T follicular helper cell (primary cell): ENCODE measurements around the gene MLC1.

Experiments
- DNase-seq: peaks from one replicate; pipeline ENCODE4 v3.0.0-alpha.2; 2020; ENCODE audit warnings: low read depth
- total RNA-seq, 2 experiments: gene quantifications; one replicate each; lab custom pipeline; 2026; lab: John Stamatoyannopoulos, UW

Gene MLC1
- total RNA-seq, result 0 to 0.06 reads per million in 2 experiments

GRCh38 chr22:50085211-50085972 lies at the start of gene MLC1:
MLC1 (minus strand) TSS chr22:50085426; CDS start chr22:50084902, 524 bp downstream.
- DNase-seq, result no peak

DNA sequence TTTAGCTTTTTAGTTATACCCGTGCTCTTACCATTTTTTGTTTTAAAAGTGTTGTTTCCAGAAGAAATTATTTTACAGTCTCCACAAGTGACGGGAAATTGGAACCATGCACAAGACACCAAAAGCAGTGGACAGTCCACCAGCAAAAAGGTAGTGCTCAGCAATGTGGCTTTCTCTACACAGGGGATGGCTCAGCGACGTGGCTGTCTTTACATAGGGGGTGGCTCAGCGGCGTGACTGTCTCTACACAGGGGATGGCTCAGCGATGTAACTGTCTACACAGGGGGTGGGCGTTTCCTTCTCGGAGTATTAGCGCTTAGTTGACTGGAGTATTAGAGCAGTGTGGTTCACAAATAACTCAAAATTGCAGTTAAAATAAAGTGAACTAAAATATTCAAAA lies 49.3 kb upstream of the MLC1 start:
- DNase-seq, result no peak

- DNase-seq, result no peak
These were observed 46.7 kb upstream of the MLC1 start for GRCh38 chr22:50131894-50132293.

DNA sequence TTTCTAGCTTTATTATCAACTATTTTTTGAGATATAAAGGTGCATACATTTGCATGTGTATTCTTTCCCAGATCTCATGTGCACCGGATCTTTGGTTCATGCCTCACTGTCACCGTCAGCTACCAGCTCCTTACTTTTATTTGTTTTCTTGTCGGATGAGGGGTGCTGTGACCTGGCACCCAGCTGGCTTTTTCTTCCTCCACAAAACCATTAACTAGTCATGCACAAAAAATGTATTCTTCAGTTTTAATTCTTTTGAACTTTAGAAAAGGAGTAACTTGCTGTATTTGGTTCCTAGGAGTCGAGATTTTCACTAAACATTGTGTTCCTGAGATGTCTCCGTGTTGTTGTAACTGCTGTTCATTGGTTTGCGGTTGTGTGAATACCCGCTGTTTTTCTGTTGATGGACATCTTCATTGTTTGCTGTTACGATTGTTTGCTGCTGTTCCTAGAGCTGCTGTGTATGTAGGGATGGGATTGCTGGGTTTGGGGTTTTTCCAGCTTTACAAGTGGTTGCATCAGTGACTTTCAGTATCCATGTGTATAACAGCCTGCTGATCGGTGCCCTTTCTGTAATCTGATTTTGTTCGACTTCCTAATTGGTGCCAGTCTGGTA lies 44.0 kb upstream of the MLC1 start:
- DNase-seq, result no peak

- no peak for DNase-seq
These were observed 39.8 kb upstream of the MLC1 start for GRCh38 chr22:50125029-50125428.

DNA sequence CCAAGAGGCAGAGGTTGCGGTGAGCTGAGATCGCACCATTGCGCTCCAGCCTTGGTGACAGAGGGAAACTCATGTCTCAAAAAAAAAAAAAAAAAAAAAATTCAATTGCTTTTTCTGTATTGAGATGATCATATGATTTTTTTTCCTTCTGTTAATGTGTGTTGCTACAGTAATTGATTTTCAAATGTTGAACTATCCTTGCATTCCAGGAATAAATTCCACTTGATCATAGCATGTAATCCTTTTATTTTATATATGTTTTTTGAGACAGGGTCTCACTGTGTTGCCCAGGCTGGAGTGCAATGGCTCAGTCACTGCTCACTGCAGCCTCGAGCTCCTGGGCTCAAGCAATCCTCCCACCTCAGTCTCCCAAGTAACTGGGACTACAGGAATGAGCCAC lies 37.9 kb upstream of the MLC1 start:
- no peak for DNase-seq

DNA sequence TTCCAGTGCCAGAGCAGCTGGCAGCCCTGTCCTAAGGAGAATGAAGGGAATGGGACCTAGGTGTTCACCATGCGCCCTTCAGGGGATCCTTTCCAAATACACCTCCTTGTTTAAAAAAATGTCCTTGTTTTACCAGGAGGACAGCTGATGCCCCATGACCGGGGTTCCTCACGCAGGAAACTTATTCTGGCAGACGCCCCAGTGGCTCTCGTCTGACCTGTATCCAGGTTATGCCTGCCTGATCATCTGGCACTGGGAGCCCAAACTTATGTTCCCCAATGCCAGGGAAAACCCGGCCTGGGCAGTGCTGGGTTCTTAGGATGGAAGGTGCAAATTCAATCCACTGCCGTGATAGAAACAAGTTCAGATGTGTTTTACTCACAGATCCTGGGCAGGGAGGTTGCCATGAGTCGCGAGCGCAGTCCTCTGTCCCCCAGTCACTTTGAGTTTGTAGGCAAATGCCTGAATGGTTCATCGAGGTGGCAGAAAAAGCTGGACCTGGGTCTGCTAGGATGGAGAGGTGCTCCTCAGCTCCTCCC lies 36.0 kb upstream of the MLC1 start:
- DNase-seq, result no peak

DNA sequence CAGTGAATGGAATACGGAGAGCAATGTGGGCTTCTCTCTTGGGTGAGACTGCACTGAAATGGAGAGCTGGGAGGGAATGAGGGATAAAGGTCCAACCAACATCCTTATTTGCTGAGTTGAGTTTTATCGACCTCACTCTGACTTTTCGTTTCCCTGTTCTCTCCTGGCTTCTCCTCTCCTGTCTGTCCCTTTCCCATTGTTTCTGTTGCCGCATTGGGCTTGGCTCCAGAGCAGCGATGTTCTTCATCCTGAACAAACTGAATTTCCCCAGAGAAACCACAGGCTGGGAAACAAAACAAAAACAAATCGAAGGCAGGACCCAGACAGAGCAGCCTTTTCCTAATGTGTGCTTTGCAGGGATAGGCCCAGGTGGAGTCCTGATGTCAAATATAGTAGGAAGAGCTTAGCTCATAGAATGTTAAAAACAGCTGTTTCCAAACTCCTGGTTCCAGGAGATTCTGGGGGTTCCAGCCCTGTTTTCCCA lies 34.6 kb upstream of the MLC1 start:
- DNase-seq, result no peak

DNA sequence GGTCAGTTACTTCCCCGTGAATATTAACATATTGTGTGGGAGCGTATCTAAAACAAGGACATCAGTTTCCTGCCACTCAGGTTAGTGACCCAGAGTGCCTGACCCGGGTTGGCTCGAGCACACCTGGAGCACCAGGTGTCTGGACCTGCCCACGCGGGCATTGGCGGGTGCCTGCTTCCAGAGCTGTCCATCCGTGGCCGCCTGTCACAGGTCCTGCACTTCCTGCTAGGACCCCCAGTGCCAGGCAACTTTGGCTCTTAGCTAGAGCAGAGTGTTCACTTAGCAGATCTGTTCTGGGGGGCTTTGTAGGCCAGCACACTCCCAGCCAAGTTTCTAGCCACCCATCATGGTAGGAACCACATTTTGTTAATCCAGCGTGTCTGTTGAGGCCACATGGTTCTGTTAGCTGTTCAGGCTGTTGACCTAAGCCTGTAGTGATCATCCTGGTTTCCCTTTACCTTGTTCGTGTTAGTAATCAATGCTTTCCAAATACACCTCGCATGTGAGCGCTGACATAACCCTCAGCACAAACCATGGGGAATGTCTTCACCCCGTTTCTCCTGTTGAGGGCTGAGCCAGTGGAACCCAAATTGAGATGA lies 34.0 kb upstream of the MLC1 start:
- DNase-seq, result no peak

DNA sequence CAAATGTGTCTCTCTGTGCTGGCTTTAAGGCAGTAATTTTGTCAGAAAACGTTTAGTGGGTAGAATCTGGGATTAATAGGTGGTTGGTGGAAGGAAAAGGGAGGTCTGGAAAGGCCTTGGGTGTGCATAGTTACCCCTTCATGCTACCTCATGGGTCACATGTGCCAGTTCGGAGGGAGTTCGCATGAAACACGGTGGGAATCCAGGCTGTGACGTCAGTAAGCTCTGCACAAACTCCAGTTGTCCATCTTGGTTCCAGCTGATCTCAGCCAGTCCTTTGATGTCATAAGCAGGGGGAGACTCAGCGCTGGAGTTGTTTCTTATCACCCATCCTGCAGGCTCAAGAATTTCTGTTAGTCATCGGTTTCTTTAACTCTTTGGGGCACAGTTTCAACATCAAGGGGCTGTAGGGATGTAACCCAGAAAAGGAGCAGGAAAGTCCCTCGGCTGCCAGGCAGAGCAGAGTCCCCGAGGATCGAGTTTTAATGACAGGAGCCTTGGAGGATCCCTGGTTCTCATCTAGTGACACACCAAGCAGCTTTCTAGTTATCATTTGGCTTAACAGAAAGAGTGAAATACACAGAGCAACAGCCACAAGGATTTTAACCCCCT lies 33.4 kb upstream of the MLC1 start:
- no peak for DNase-seq

- DNase-seq, result no peak
These were observed 32.9 kb upstream of the MLC1 start for GRCh38 chr22:50118129-50118528.

DNA sequence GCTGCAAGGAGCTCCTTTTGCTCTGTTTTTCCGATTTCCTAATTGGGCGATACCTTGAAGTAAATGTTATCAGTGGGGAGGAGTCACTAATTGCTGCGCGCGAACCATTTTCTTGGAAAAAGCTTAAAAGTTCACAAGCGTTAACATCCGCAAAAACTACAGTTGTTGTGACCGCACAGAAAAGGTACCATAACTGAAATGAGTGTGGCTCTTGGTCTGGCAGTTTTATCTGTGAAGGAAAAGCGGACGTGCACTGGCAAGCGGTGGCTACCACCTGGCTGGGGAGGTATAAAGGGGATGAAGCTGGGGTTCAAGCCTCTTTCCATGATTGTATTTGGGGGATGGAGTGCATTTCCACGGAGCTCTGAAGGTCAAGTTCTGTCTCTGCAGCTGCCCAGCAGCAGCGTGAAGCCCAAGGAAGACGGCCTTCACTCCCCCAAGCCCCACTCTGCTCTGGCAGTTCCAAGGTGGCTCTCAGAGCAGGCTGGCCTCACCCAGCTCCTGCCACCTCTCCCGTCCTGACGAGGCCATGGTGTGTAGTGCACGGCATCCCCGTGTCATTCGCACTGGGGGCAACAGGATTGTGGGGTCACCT lies 32.0 kb upstream of the MLC1 start:
- DNase-seq, result no peak

DNA sequence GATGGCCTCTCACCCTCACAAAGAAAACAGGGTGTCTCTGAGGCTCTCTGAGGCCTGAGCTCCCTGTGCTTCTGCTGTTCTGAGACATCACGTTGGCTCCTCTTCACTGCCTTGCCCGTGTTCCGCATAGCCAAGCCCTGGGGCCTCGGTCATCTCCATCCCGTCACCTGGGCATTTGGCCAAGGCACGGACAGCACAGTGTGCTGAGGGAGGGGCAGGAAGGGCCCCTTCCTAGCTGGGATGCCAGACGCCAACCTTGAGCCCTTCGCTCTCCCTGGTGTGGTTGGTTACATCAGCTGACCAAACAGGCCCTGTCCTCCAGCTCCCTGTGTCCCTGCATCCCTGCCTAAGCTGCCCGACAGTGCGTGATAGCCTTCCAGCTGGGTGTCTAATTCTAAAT lies 30.5 kb upstream of the MLC1 start:
- DNase-seq, result no peak

- no peak for DNase-seq
These were observed 29.2 kb upstream of the MLC1 start for GRCh38 chr22:50114221-50115021.

- DNase-seq, result no peak
These were observed 27.2 kb upstream of the MLC1 start for GRCh38 chr22:50112151-50113118.

DNA sequence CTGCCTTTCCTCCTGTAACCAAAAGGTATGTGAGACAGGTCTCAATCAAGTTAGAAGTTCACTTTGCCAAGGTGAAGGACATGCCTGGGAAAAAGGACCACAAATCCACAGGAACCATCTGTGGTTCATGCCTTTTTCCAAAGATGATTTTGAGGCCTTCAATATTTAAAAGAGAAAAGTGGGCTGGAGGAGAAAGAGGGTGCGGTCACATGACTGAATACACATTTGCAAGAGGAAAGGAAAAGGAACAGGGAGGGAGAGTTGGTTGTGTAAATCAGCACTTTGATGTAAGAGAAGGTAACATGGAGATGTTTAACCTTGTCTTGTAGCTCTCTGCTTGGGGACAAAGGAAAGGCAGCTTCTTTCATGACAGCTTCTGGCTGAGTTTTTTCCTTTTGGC lies 25.8 kb upstream of the MLC1 start:
- DNase-seq, result no peak

DNA sequence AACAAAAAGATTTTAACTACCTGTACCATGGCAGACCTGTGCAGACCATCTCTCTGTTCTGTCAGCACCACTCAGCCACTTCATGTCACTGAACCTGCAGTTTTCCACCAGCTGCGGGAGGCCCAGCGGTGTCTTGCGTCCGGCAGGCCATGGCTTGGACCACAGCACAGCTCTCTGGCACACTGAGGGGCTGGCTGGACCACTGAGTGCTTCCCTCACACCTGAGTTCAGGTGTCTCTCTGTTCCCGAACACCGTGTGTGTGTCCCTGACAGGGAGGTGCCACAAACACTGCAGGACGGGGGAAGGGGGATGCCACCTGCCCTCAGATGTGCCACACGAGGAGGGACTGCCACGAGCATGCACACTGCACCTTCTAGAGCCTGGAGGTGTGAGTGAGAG lies 22.3 kb upstream of the MLC1 start:
- no peak for DNase-seq

DNA sequence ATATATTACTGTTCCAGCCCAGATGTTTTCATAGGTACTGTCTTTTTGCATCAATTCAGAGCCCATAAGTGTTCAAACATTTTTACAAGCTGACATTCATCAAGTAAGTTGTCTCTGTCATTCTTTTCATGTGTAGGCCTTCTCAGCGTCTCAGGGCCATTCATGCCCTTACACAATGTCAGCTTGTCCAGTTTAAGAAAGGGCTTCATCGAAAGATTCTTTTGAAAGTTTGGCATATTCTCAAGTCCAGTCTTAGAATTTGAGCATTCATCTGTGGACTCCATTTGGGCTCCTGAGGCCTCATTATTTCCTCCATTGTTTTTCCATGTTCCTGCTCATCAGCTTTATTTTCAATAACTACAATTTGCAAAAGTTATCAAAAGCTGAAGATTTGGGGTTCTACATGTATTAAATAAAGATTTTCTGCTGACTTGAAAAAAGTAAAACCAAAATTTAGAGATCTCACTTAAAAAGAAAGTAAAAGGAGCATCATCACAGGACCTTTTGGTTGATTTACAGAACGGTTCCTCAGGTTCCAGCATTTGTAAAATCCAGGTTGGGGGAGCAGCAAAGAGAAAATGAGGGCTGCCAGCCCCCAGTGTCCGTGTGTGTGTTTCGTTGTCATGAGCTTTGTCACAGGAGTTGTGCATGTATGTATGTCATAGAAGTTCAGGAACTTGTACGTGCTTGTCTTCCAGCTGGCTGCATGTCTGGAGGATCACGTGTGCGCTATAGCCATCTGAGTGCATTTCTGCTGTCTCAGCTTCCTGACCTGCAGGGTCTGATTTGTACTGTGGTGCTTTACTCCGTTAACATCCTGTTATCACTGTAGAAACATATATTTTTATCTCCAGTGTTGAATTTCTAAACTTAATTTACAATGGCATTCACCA lies 20.2 kb upstream of the MLC1 start:
- no peak for DNase-seq

DNA sequence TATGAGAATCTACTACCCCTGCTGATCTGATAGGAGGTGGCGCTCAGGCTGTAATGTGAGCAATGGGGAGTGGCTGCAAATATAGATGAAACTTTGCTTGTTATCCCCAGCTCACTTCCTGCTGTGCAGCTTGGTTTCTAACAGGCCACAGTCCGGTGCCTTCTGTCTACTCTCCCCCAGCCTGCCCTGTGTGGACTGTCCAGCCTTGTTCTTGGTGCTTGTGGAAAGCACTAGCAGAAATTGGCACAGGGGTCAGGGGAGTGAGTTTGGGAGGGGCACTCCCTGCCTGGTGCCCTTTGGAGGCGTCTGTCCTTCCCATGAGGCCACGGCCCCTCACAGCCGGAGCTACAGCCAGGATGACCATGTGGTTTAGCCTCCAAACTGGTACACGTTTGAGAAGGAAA lies 18.9 kb upstream of the MLC1 start:
- DNase-seq, result no peak
